GM23338 (cell line): ENCODE data around the gene MEF2A. TPM values are rescaled to one million over a fixed set of nuclear protein-coding genes. Genes with fewer than 3 reads are reported as not detected.

Experiments
- ATAC-seq: fragments of 200-7000 bp; cut with Tn5 transposase; 3 replicates; pipeline ENCODE4 v1.9.1; 2020
- DNase-seq: peaks from one replicate; pipeline ENCODE4 v3.0.0-alpha.2; 2015; ENCODE audit warnings: low spot score
- H2AFZ ChIP-seq: fragments of 200-600 bp; sonication (generic); 2 replicates; pipeline ENCODE4 v1.8.0; 2016; ENCODE audit warnings: antibody characterized with exemption, mild to moderate bottlenecking, moderate library complexity
- H3F3A ChIP-seq: fragments of 200-600 bp; sonication (generic); replicated peaks from 2 replicates; pipeline ENCODE4 v1.8.0; 2017; ENCODE audit warnings: antibody characterized with exemption, mixed run types, low read depth
- H3K27ac ChIP-seq: fragments of 200-600 bp; sonication (generic); 2 replicates; pipeline ENCODE4 v1.6.1; 2016; ENCODE audit warnings: low read depth
- H3K27me3 ChIP-seq: fragments of 200-600 bp; sonication (generic); 2 replicates; pipeline ENCODE4 v1.8.0; 2016; ENCODE audit warnings: mild to moderate bottlenecking, mixed run types, moderate library complexity; ENCODE audit not compliant: insufficient read depth
- H3K36me3 ChIP-seq: fragments of 200-600 bp; sonication (generic); 2 replicates; pipeline ENCODE4 v1.8.0; 2016; ENCODE audit warnings: mild to moderate bottlenecking; ENCODE audit not compliant: insufficient read depth
- H3K4me1 ChIP-seq: fragments of 200-600 bp; sonication (generic); 2 replicates; pipeline ENCODE4 v1.8.0; 2016; ENCODE audit warnings: mild to moderate bottlenecking, moderate library complexity; ENCODE audit not compliant: insufficient read depth
- H3K4me2 ChIP-seq: fragments of 200-600 bp; sonication (generic); 2 replicates; pipeline ENCODE4 v1.7.1; 2017; ENCODE audit warnings: mixed run types
- H3K4me3 ChIP-seq: fragments of 200-600 bp; sonication (generic); 2 replicates; pipeline ENCODE4 v1.6.1; 2016; ENCODE audit warnings: mixed run types
- H3K79me2 ChIP-seq: fragments of 200-600 bp; sonication (generic); replicated peaks from 2 replicates; pipeline ENCODE4 v1.8.0; 2017; ENCODE audit warnings: mild to moderate bottlenecking; ENCODE audit not compliant: insufficient read depth
- H3K9me2 ChIP-seq: fragments of 200-600 bp; sonication (generic); 2 replicates; pipeline ENCODE4 v1.8.0; 2017; ENCODE audit not compliant: insufficient read depth
- H4K20me1 ChIP-seq: fragments of 200-600 bp; sonication (generic); replicated peaks from 2 replicates; pipeline ENCODE4 v1.8.0; 2017; ENCODE audit warnings: mild to moderate bottlenecking; ENCODE audit not compliant: insufficient read depth
- H3K27ac Mint-ChIP-seq: 2 replicates; pipeline ENCODE4 v1.8.0; 2020; ENCODE audit warnings: inconsistent platforms, mild to moderate bottlenecking, moderate library complexity, mixed read lengths
- H3K27me3 Mint-ChIP-seq: 3 replicates; pipeline ENCODE4 v1.8.0; 2022; ENCODE audit warnings: low read depth, mild to moderate bottlenecking, moderate library complexity, mixed read lengths, inconsistent platforms; ENCODE audit not compliant: insufficient read depth, poor library complexity
- H3K36me3 Mint-ChIP-seq: 3 replicates; pipeline ENCODE4 v1.8.0; 2021; ENCODE audit warnings: low read depth, mild to moderate bottlenecking, inconsistent platforms, moderate library complexity, mixed read lengths
- H3K4me1 Mint-ChIP-seq: 3 replicates; pipeline ENCODE4 v1.8.0; 2020; ENCODE audit warnings: mild to moderate bottlenecking, inconsistent platforms, mixed read lengths
- H3K4me3 Mint-ChIP-seq: 3 replicates; pipeline ENCODE4 v1.8.0; 2021; ENCODE audit warnings: moderate library complexity, mild to moderate bottlenecking, inconsistent platforms, mixed read lengths
- H3K9me3 Mint-ChIP-seq: 3 replicates; pipeline ENCODE4 v1.8.0; 2020; ENCODE audit warnings: moderate library complexity, mild to moderate bottlenecking, inconsistent platforms, mixed read lengths
- CTCF ChIP-seq, 2 experiments: fragments of 200-600 bp in 1 of 2; sonication (generic) in 1 of 2; conservative IDR thresholded peaks; 2 replicates each; pipeline versions ENCODE4 v1.5.1 to v1.6.1; 2016 to 2017; ENCODE audit warnings: antibody characterized with exemption in 2 of 2, low read depth in 2 of 2, mild to moderate bottlenecking in 2 of 2, moderate library complexity in 1 of 2
- ETS1 ChIP-seq: IDR thresholded peaks from 2 replicates; pipeline ENCODE4 v1.6.1; 2016; ENCODE audit warnings: antibody characterized with exemption
- JUNB ChIP-seq: IDR thresholded peaks from one replicate; pipeline ENCODE4 v1.6.1; 2016; ENCODE audit warnings: antibody characterized with exemption; ENCODE audit not compliant: unreplicated experiment
- NANOG ChIP-seq: IDR thresholded peaks from 2 replicates; pipeline ENCODE4 v1.6.1; 2016; ENCODE audit warnings: antibody characterized with exemption, borderline replicate concordance
- POLR2AphosphoS5 ChIP-seq: IDR thresholded peaks from 2 replicates; pipeline ENCODE4 v1.6.1; 2016; ENCODE audit warnings: antibody characterized with exemption, low read depth
- REST ChIP-seq: IDR thresholded peaks from one replicate; pipeline ENCODE4 v1.6.1; 2018; ENCODE audit warnings: antibody characterized with exemption; ENCODE audit not compliant: unreplicated experiment
- STAT1 ChIP-seq: IDR thresholded peaks from one replicate; pipeline ENCODE4 v1.6.1; 2016; ENCODE audit warnings: antibody characterized with exemption; ENCODE audit not compliant: unreplicated experiment
- ZNF114 ChIP-seq: fragments of 250-450 bp; sonication (Bioruptor Pico); IDR thresholded peaks from 2 replicates; pipeline ENCODE4 v1.5.0; 2020; ENCODE audit warnings: mild to moderate bottlenecking, moderate library complexity
- ZNF331 ChIP-seq: fragments of 250-450 bp; sonication (Bioruptor Pico); IDR thresholded peaks from 2 replicates; pipeline ENCODE4 v1.5.0; 2020; ENCODE audit warnings: low read depth, mild to moderate bottlenecking, moderate library complexity
- polyA plus RNA-seq: library from polyadenylated mRNA; unstranded; fragments of >200 nt; fragmentation: Nextera tagmentation; extraction: Ambion mirVana; gene quantifications from 2 replicates; pipeline ENCODE4 v1.2.1, GENCODE V29; 2016
- total RNA-seq: library from RNA; depleted of rRNA; stranded (reverse); fragments of >200 nt; shearing (Covaris generic); gene quantifications from 2 replicates; pipeline ENCODE4 v1.2.3, GENCODE V29; 2014

Gene MEF2A
- total and polyA plus RNA-seq, 2 experiments from 2014 or later = 20.3 to 42.3 TPM

GRCh38 chr15:99720533-99720932, 154.7 kb downstream of the MEF2A start:
- ATAC-seq (no peak), DNase-seq (no peak)
- Mint-ChIP-seq H3K4me3 (no peak overlapping the region), H3K27me3 (peaks cover 2% of the 10 kb centered on the region), H3K4me1 (peaks cover 18% of the 10 kb centered on the region), H3K27ac (no peak overlapping the region), H3K36me3 (peaks cover 19% of the 10 kb centered on the region), H3K9me3 (peaks cover 5% of the 10 kb centered on the region; the same call in 2 of the 3 replicates)
- H3K79me2 ChIP-seq = no peaks in the 10 kb centered on the region
- no peaks in the 10 kb centered on the region for H4K20me1 ChIP-seq
- peaks cover 11% of the 10 kb centered on the region for H3K9me2 ChIP-seq
- 0 out of 2 replicates have a peak, but pooled peaks cover 3% of the 10 kb centered on the region for H3K36me3 ChIP-seq
- no peak overlapping the region for H3K27ac ChIP-seq
- no peaks in the 10 kb centered on the region for H3F3A ChIP-seq
- no peak overlapping the region for H3K4me2 ChIP-seq
- no peaks in the 10 kb centered on the region for H3K4me1 ChIP-seq
- H2AFZ ChIP-seq = no peak overlapping the region
- H3K4me3 ChIP-seq = no peak overlapping the region
- H3K27me3 ChIP-seq = no peaks in the 10 kb centered on the region
- TF ChIP-seq NANOG = no peak
- TF ChIP-seq REST = no peak

GRCh38 chr15:99721104-99721778, 155.5 kb downstream of the MEF2A start:
- no peaks in the 10 kb centered on the region for H3K4me1 ChIP-seq
- peaks cover 9% of the 10 kb centered on the region; the same call in 2 of the 3 replicates for H3K9me3 Mint-ChIP-seq
- H3K27ac Mint-ChIP-seq = no peak overlapping the region; the same call in 1 of the 2 replicates
- no peak overlapping the region for H3K27ac ChIP-seq
- no peaks in the 10 kb centered on the region for H3K36me3 ChIP-seq
- H3F3A ChIP-seq = no peaks in the 10 kb centered on the region
- peaks cover 11% of the 10 kb centered on the region for H3K9me2 ChIP-seq
- no peaks in the 10 kb centered on the region for H3K27me3 ChIP-seq
- no peak overlapping the region for H3K4me3 ChIP-seq
- H2AFZ ChIP-seq = no peak overlapping the region
- DNase-seq = no peak
- H3K27me3 Mint-ChIP-seq = peaks cover 2% of the 10 kb centered on the region
- no peak for ATAC-seq
- no peaks in the 10 kb centered on the region for H4K20me1 ChIP-seq
- H3K36me3 Mint-ChIP-seq = peaks cover 23% of the 10 kb centered on the region
- no peaks in the 10 kb centered on the region for H3K79me2 ChIP-seq
- no peak overlapping the region for H3K4me2 ChIP-seq
- peaks cover 18% of the 10 kb centered on the region for H3K4me1 Mint-ChIP-seq
- H3K4me3 Mint-ChIP-seq = no peak overlapping the region
- TF ChIP-seq POLR2AphosphoS5 (no peak), ZNF331 (no peak), STAT1 (no peak), ETS1 (no peak), JUNB (no peak), ZNF114 (CRISPR knock-in tag) (no peak), NANOG (no peak), CTCF (conservative IDR thresholded peaks at IDR 0.05; ENCODE audit: low read depth in 2 of 2) (no peak)
